A673 (cell line): ENCODE data around the gene PCNX1. TPM values are rescaled to one million over a fixed set of nuclear protein-coding genes. Genes with fewer than 3 reads are reported as not detected.

Experiments used
- BruUV-seq: library from RNA; stranded (reverse); fragments of 400-500 nt; replicated peaks from 2 replicates; lab custom pipeline; 2021; lab: Mats Ljungman, UMichigan
- CTCF ChIA-PET: fragments of 300-600 bp; sonication (Branson Sonifier 250); formaldehyde crosslinking; loops from one replicate; lab custom pipeline; 2022; ENCODE audit warnings: antibody characterized with exemption; lab: Charles Lee
- POLR2A ChIA-PET: fragments of 300-600 bp; sonication (Branson Sonifier 250); formaldehyde crosslinking; loops from one replicate; lab custom pipeline; 2022; ENCODE audit warnings: antibody characterized with exemption; ENCODE audit not compliant: low non-redundant PET; lab: Charles Lee
- DNase-seq: peaks from one replicate; pipeline ENCODE4 v3.0.0-alpha.2; 2015; ENCODE audit warnings: low spot score
- H3K27ac ChIP-seq: fragments of 200-600 bp; sonication (generic); 2 replicates; pipeline ENCODE4 v1.5.1; 2016; ENCODE audit warnings: mixed run types, low read depth, mild to moderate bottlenecking, mixed read lengths, antibody characterized with exemption, low read length; ENCODE audit not compliant: poor library complexity, severe bottlenecking
- H3K27me3 ChIP-seq: fragments of 200-600 bp; sonication (generic); replicated peaks from 2 replicates; pipeline ENCODE4 v1.6.1; 2017; ENCODE audit warnings: mixed run types, low read depth, mild to moderate bottlenecking, mixed read lengths, antibody characterized with exemption, low read length; ENCODE audit not compliant: insufficient read depth, poor library complexity
- H3K36me3 ChIP-seq: fragments of 200-600 bp; sonication (generic); 2 replicates; pipeline ENCODE4 v1.6.1; 2016; ENCODE audit warnings: mixed run types, mild to moderate bottlenecking, mixed read lengths, antibody characterized with exemption, low read length; ENCODE audit not compliant: insufficient read depth, poor library complexity, severe bottlenecking
- H3K4me1 ChIP-seq: fragments of 200-600 bp; sonication (generic); 2 replicates; pipeline ENCODE4 v1.6.1; 2017; ENCODE audit warnings: mixed run types, mild to moderate bottlenecking, mixed read lengths, antibody characterized with exemption, low read length; ENCODE audit not compliant: insufficient read depth, poor library complexity, severe bottlenecking
- H3K4me3 ChIP-seq: fragments of 200-600 bp; sonication (generic); 2 replicates; pipeline ENCODE4 v1.5.1; 2016; ENCODE audit warnings: low read depth, mixed run types, mild to moderate bottlenecking, mixed read lengths, low read length; ENCODE audit not compliant: poor library complexity, severe bottlenecking
- H3K9me3 ChIP-seq: fragments of 200-600 bp; sonication (generic); 2 replicates; pipeline ENCODE4 v1.6.1; 2016; ENCODE audit warnings: mixed run types, low read depth, mild to moderate bottlenecking, mixed read lengths, antibody characterized with exemption, low read length; ENCODE audit not compliant: poor library complexity, severe bottlenecking
- CTCF ChIP-seq: fragments of 300-800, 200-600 bp; sonication (generic); conservative IDR thresholded peaks from 2 replicates; pipeline ENCODE4 v1.5.1; 2017; ENCODE audit warnings: low read depth, mild to moderate bottlenecking, antibody characterized with exemption, low read length, moderate library complexity, mixed read lengths
- EZH2 ChIP-seq: fragments of 200-600 bp; sonication (generic); IDR thresholded peaks from 2 replicates; pipeline ENCODE4 v1.6.1; 2017; ENCODE audit warnings: borderline replicate concordance, low read depth, mild to moderate bottlenecking, mixed read lengths, antibody characterized with exemption, low read length; ENCODE audit not compliant: poor library complexity, severe bottlenecking
- intact Hi-C: fragments of 100-400 bp; cut with micrococcal nuclease; formaldehyde crosslinking; loops from one replicate; pipeline ENCODE4 v1.10.0; 2022; ENCODE audit not compliant: unreplicated experiment
- total RNA-seq: library from RNA; stranded (reverse); gene quantifications from 2 replicates; pipeline ENCODE4 v1.2.3, GENCODE V29; 2021

Gene PCNX1
- total RNA-seq, 1 experiment from 2014 or later = 60.7 TPM

- Histone ChIP-seq H3K9me3 (no peaks in the 10 kb centered on the region), H3K36me3 (no peaks in the 10 kb centered on the region), H3K4me1 (peaks cover 42% of the 10 kb centered on the region), H3K27ac (no peak overlapping the region), H3K27me3 (no peaks in the 10 kb centered on the region), H3K4me3 (no peak overlapping the region)
- BruUV-seq = no TSS peak
- CTCF ChIA-PET = no interaction called here
- POLR2A ChIA-PET = no interaction called here
- intact Hi-C loops = no loop called here
- TF ChIP-seq CTCF (no peak), EZH2 (no peak)
- no peak for DNase-seq
These were observed 17.3 kb downstream of the PCNX1 start for GRCh38 chr14:70924521-70924920.

- peaks cover 29% of the 10 kb centered on the region for H3K4me1 ChIP-seq
- BruUV-seq = no TSS peak
- H3K27ac ChIP-seq = no peak overlapping the region
- intact Hi-C loops = no loop called here
- TF ChIP-seq EZH2 = no peak
- no peaks in the 10 kb centered on the region for H3K27me3 ChIP-seq
- no peak for DNase-seq
- H3K36me3 ChIP-seq = no peaks in the 10 kb centered on the region
- H3K9me3 ChIP-seq = no peaks in the 10 kb centered on the region
- no peak overlapping the region for H3K4me3 ChIP-seq
- CTCF ChIA-PET = no interaction called here
- POLR2A ChIA-PET = no interaction called here
These were observed 19.1 kb downstream of the PCNX1 start for GRCh38 chr14:70926235-70926830.

- BruUV-seq = no TSS peak
- Histone ChIP-seq H3K36me3 (no peaks in the 10 kb centered on the region), H3K27me3 (no peaks in the 10 kb centered on the region), H3K4me1 (peaks cover 34% of the 10 kb centered on the region), H3K4me3 (no peak overlapping the region), H3K27ac (no peak overlapping the region), H3K9me3 (no peaks in the 10 kb centered on the region)
- intact Hi-C loops = no loop called here
- POLR2A ChIA-PET = no interaction called here
- DNase-seq = no peak
- CTCF ChIA-PET = no interaction called here
- TF ChIP-seq CTCF = no peak
- TF ChIP-seq EZH2 = no peak
These were observed 23.7 kb downstream of the PCNX1 start for GRCh38 chr14:70931008-70931407.

- Histone ChIP-seq H3K27me3 (no peaks in the 10 kb centered on the region), H3K4me3 (no peak overlapping the region), H3K4me1 (peaks cover 23% of the 10 kb centered on the region), H3K27ac (no peak overlapping the region), H3K9me3 (no peaks in the 10 kb centered on the region), H3K36me3 (no peaks in the 10 kb centered on the region)
- ChIA-PET CTCF (interaction anchor here (0.7 kb wide), 1 partner anchor 27 kb away, joined by 3 read pairs; the partner anchor contains the start of gene PCNX1), POLR2A (no interaction called here)
- TF ChIP-seq EZH2 = no peak
- no peak for TF ChIP-seq CTCF
- intact Hi-C loops = no loop called here
- DNase-seq = no peak
- BruUV-seq = no TSS peak
These were observed 26.8 kb downstream of the PCNX1 start for GRCh38 chr14:70934084-70934483.
